ENCODE data around the gene LINGO4. TPM values are rescaled to one million over a fixed set of nuclear protein-coding genes. Genes with fewer than 3 reads are reported as not detected.

The LINGO4 gene
- total RNA-seq, 1 donor from 2014 or later = not detected

DNA sequence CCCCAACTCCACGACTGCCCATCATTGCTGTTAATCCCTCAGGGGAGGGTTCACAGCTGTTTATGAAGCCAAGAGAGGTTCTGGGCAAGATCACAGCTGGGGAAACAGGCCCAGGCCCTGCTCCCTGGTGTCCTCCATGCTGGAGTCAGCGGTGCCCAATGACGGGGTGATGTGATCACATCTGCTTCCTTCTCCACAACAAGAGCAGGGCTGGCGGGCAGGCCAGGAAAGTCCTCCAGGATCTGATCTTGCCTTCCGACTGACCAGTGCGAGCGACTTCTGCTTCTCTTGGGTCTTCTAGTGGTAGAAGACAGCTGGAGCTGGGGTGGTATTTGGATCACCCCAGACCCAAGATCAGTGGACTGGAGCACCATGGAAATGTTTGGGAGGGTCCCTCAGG lies 951 bp upstream of the LINGO4 start:
- H3K4me3 Mint-ChIP-seq (ENCODE audit: unreplicated experiment) = no peak overlapping the region
- H3K36me3 Mint-ChIP-seq (ENCODE audit: unreplicated experiment) = no peaks in the 10 kb centered on the region
- H3K27me3 Mint-ChIP-seq (ENCODE audit: unreplicated experiment) = peaks cover 8% of the 10 kb centered on the region
- no peak overlapping the region for H3K27ac Mint-ChIP-seq (ENCODE audit: unreplicated experiment)
- TF ChIP-seq, protein P1, sequence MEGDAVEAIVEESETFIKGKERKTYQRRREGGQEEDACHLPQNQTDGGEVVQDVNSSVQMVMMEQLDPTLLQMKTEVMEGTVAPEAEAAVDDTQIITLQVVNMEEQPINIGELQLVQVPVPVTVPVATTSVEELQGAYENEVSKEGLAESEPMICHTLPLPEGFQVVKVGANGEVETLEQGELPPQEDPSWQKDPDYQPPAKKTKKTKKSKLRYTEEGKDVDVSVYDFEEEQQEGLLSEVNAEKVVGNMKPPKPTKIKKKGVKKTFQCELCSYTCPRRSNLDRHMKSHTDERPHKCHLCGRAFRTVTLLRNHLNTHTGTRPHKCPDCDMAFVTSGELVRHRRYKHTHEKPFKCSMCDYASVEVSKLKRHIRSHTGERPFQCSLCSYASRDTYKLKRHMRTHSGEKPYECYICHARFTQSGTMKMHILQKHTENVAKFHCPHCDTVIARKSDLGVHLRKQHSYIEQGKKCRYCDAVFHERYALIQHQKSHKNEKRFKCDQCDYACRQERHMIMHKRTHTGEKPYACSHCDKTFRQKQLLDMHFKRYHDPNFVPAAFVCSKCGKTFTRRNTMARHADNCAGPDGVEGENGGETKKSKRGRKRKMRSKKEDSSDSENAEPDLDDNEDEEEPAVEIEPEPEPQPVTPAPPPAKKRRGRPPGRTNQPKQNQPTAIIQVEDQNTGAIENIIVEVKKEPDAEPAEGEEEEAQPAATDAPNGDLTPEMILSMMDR (IDR thresholded peaks at IDR 0.05; ENCODE audit: partially characterized antibody, unreplicated experiment) = no peak
- peaks cover 4% of the 10 kb centered on the region for H3K4me1 Mint-ChIP-seq (ENCODE audit: low read depth, unreplicated experiment)
- no peaks in the 10 kb centered on the region for H3K9me3 Mint-ChIP-seq (ENCODE audit: unreplicated experiment)
- no peak for DNase-seq

DNA sequence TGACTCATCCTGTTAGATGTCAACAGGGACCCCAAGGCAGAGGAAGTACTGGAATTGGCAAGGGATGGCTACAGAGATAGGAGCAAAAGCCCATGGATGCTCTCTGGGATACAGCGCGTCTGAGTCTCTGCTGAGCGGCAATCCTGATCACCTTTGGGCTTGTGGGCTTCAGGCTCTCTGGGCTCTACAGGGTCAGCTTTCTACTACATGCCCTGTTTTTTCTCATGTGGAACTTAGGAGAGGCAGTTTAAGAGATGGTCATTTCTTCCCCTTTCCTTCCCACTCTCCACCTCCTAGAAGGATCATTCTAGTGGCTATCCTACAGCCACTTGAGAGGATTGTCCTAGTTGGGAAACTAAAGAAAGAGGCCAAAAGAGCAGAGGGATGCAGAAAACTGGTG lies 1.3 kb downstream of the LINGO4 start:
- H3K36me3 Mint-ChIP-seq (ENCODE audit: unreplicated experiment) = peaks cover 7% of the 10 kb centered on the region

DNA sequence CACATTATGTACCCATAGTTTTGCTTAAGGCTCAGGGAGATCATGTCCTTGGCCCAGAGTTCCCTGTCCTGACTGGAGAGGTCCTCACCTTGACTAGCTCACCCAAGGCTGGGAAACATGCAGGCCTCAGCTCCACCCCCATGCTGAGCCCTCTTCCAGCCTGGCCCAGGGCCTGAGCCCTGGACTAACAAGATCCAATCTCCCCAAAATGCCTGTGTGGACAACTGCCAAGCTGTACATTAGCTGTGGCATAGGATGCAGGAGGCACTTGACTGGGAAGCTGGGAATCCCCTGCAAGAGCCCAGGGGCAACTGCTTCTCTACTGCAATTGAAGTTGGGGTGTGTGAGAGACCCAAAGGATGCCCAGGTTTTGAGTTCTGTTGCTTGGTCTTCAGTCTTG lies 2.1 kb downstream of the LINGO4 start:
- Mint-ChIP-seq H3K9me3 (ENCODE audit: unreplicated experiment) (peaks cover 2% of the 10 kb centered on the region), H3K4me1 (ENCODE audit: low read depth, unreplicated experiment) (peaks cover 2% of the 10 kb centered on the region), H3K36me3 (ENCODE audit: unreplicated experiment) (peaks cover 7% of the 10 kb centered on the region), H3K4me3 (ENCODE audit: unreplicated experiment) (no peak overlapping the region), H3K27me3 (ENCODE audit: unreplicated experiment) (peaks cover 13% of the 10 kb centered on the region), H3K27ac (ENCODE audit: unreplicated experiment) (no peak overlapping the region)
- TF ChIP-seq, protein P1 (IDR thresholded peaks at IDR 0.05; ENCODE audit: partially characterized antibody, unreplicated experiment) = no peak
- no peak for DNase-seq

More for the DNA sequence above, 1.3 kb downstream of the LINGO4 start:
- Mint-ChIP-seq H3K4me3 (ENCODE audit: unreplicated experiment) (no peak overlapping the region), H3K27me3 (ENCODE audit: unreplicated experiment) (peaks cover 15% of the 10 kb centered on the region), H3K27ac (ENCODE audit: unreplicated experiment) (no peak overlapping the region), H3K4me1 (ENCODE audit: low read depth, unreplicated experiment) (peaks cover 2% of the 10 kb centered on the region), H3K9me3 (ENCODE audit: unreplicated experiment) (peaks cover 2% of the 10 kb centered on the region)
- TF ChIP-seq, protein P1 (IDR thresholded peaks at IDR 0.05; ENCODE audit: partially characterized antibody, unreplicated experiment) = no peak
- no peak for DNase-seq

DNA sequence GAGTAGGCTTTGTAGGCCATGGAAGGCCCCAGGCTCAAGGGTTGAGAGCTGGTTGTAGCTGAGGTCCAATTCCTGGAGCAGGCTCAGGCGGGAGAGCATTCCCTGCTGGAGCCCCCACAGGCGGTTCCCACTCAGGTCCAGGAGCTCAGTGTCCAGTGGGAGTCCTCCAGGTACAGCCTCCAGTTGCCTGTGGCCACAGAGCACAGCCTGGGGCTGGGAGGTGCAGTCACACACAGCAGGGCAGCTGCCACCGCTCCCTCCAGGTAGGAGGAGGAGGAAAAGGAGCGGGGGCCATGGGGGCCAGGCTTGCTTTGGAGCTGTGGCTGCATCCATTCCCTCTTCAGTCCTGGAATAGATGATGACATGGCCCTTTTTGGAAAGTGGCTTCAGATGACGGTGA lies 2.8 kb downstream of the LINGO4 start:
- Mint-ChIP-seq H3K4me1 (ENCODE audit: low read depth, unreplicated experiment) (peaks cover 2% of the 10 kb centered on the region), H3K27me3 (ENCODE audit: unreplicated experiment) (peaks cover 13% of the 10 kb centered on the region)

DNA sequence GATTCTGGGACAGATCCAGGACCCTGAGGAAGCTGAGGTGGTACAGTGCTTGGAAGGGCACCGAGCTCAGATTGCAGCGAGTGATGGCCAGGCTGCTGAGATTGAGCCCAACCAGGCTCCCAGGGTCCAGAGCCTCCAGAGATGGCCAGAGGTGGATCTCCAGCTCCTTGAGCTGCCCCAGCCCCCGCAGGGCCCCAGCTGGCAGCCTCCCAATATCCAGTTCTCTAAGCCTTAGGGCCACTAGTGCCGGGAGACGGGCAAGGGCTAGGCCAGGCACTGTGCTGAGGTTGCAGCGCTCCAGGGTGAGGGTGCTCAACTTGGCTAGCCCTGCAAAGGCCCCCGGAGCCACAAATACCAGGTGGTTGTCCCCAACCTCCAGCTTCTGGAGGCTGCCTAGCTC lies 3.4 kb downstream of the LINGO4 start:
- peaks cover 2% of the 10 kb centered on the region for H3K4me1 Mint-ChIP-seq (ENCODE audit: low read depth, unreplicated experiment)
- H3K9me3 Mint-ChIP-seq (ENCODE audit: unreplicated experiment) = peaks cover 2% of the 10 kb centered on the region
- peaks cover 7% of the 10 kb centered on the region for H3K36me3 Mint-ChIP-seq (ENCODE audit: unreplicated experiment)
- TF ChIP-seq, protein P1 (IDR thresholded peaks at IDR 0.05; ENCODE audit: partially characterized antibody, unreplicated experiment) = no peak
- DNase-seq = no peak
- H3K27me3 Mint-ChIP-seq (ENCODE audit: unreplicated experiment) = peaks cover 13% of the 10 kb centered on the region
- H3K4me3 Mint-ChIP-seq (ENCODE audit: unreplicated experiment) = no peak overlapping the region
- no peak overlapping the region for H3K27ac Mint-ChIP-seq (ENCODE audit: unreplicated experiment)

More for the DNA sequence above, 2.8 kb downstream of the LINGO4 start:
- TF ChIP-seq, protein P1 (IDR thresholded peaks at IDR 0.05; ENCODE audit: partially characterized antibody, unreplicated experiment) = no peak
- DNase-seq = no peak
- Mint-ChIP-seq H3K4me3 (ENCODE audit: unreplicated experiment) (no peak overlapping the region), H3K27ac (ENCODE audit: unreplicated experiment) (no peak overlapping the region), H3K36me3 (ENCODE audit: unreplicated experiment) (peaks cover 7% of the 10 kb centered on the region), H3K9me3 (ENCODE audit: unreplicated experiment) (peaks cover 2% of the 10 kb centered on the region)

Measured in glutamatergic neuron (in vitro differentiated cells).